ENCODE results near the gene AZIN2. TPM values are rescaled to one million over a fixed set of nuclear protein-coding genes. Genes with fewer than 3 reads are reported as not detected.
A peak's percentile ranks its signal among the peaks of the same experiment; 100 is the strongest.

Gene AZIN2
- total and polyA plus RNA-seq, 9 of the 15 experiments (the other 6 are each of a cell fraction or from before 2014, with no cell fraction given): 0.06 to 0.91 (median 0.42) TPM; not detected in 2

- TF ChIP-seq, protein P1, sequence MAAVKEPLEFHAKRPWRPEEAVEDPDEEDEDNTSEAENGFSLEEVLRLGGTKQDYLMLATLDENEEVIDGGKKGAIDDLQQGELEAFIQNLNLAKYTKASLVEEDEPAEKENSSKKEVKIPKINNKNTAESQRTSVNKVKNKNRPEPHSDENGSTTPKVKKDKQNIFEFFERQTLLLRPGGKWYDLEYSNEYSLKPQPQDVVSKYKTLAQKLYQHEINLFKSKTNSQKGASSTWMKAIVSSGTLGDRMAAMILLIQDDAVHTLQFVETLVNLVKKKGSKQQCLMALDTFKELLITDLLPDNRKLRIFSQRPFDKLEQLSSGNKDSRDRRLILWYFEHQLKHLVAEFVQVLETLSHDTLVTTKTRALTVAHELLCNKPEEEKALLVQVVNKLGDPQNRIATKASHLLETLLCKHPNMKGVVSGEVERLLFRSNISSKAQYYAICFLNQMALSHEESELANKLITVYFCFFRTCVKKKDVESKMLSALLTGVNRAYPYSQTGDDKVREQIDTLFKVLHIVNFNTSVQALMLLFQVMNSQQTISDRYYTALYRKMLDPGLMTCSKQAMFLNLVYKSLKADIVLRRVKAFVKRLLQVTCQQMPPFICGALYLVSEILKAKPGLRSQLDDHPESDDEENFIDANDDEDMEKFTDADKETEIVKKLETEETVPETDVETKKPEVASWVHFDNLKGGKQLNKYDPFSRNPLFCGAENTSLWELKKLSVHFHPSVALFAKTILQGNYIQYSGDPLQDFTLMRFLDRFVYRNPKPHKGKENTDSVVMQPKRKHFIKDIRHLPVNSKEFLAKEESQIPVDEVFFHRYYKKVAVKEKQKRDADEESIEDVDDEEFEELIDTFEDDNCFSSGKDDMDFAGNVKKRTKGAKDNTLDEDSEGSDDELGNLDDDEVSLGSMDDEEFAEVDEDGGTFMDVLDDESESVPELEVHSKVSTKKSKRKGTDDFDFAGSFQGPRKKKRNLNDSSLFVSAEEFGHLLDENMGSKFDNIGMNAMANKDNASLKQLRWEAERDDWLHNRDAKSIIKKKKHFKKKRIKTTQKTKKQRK (IDR thresholded peaks at IDR 0.05; ENCODE audit: borderline replicate concordance, low read depth, low read length): no peak
- TF ChIP-seq PHB2 (IDR thresholded peaks at IDR 0.05; ENCODE audit: low read depth) (no peak), ATF1 (CRISPR knock-in tag; IDR thresholded peaks at IDR 0.05) (no peak), ATF1 (tag; IDR thresholded peaks at IDR 0.05) (peak; percentile 89), ARHGAP35 (IDR thresholded peaks at IDR 0.05; ENCODE audit: partially characterized antibody) (no peak), GABPB1 (CRISPR knock-in tag; IDR thresholded peaks at IDR 0.05) (peak; percentile 86), TEAD4 (IDR thresholded peaks at IDR 0.05; ENCODE audit: low read length) (peak; percentile 50; the same call in 1 of the 2 replicates), TEAD4 (CRISPR knock-in tag; IDR thresholded peaks at IDR 0.05; ENCODE audit: borderline replicate concordance) (no peak), DPF2 (IDR thresholded peaks at IDR 0.05) (no peak; the same call in 1 of the 2 replicates), C11orf30 (IDR thresholded peaks at IDR 0.05; ENCODE audit: low read depth) (peak; percentile 76), TAF9B (IDR thresholded peaks at IDR 0.05; ENCODE audit: partially characterized antibody) (peak; percentile 66), JUND (IDR thresholded peaks at IDR 0.05; ENCODE audit: borderline replicate concordance, low read depth, low read length) (peak; percentile 80), JUND (tag; IDR thresholded peaks at IDR 0.05; ENCODE audit: borderline replicate concordance, low read depth, low read length) (no peak; the same call in 2 of the 3 replicates)
- TF ChIP-seq, protein P2, sequence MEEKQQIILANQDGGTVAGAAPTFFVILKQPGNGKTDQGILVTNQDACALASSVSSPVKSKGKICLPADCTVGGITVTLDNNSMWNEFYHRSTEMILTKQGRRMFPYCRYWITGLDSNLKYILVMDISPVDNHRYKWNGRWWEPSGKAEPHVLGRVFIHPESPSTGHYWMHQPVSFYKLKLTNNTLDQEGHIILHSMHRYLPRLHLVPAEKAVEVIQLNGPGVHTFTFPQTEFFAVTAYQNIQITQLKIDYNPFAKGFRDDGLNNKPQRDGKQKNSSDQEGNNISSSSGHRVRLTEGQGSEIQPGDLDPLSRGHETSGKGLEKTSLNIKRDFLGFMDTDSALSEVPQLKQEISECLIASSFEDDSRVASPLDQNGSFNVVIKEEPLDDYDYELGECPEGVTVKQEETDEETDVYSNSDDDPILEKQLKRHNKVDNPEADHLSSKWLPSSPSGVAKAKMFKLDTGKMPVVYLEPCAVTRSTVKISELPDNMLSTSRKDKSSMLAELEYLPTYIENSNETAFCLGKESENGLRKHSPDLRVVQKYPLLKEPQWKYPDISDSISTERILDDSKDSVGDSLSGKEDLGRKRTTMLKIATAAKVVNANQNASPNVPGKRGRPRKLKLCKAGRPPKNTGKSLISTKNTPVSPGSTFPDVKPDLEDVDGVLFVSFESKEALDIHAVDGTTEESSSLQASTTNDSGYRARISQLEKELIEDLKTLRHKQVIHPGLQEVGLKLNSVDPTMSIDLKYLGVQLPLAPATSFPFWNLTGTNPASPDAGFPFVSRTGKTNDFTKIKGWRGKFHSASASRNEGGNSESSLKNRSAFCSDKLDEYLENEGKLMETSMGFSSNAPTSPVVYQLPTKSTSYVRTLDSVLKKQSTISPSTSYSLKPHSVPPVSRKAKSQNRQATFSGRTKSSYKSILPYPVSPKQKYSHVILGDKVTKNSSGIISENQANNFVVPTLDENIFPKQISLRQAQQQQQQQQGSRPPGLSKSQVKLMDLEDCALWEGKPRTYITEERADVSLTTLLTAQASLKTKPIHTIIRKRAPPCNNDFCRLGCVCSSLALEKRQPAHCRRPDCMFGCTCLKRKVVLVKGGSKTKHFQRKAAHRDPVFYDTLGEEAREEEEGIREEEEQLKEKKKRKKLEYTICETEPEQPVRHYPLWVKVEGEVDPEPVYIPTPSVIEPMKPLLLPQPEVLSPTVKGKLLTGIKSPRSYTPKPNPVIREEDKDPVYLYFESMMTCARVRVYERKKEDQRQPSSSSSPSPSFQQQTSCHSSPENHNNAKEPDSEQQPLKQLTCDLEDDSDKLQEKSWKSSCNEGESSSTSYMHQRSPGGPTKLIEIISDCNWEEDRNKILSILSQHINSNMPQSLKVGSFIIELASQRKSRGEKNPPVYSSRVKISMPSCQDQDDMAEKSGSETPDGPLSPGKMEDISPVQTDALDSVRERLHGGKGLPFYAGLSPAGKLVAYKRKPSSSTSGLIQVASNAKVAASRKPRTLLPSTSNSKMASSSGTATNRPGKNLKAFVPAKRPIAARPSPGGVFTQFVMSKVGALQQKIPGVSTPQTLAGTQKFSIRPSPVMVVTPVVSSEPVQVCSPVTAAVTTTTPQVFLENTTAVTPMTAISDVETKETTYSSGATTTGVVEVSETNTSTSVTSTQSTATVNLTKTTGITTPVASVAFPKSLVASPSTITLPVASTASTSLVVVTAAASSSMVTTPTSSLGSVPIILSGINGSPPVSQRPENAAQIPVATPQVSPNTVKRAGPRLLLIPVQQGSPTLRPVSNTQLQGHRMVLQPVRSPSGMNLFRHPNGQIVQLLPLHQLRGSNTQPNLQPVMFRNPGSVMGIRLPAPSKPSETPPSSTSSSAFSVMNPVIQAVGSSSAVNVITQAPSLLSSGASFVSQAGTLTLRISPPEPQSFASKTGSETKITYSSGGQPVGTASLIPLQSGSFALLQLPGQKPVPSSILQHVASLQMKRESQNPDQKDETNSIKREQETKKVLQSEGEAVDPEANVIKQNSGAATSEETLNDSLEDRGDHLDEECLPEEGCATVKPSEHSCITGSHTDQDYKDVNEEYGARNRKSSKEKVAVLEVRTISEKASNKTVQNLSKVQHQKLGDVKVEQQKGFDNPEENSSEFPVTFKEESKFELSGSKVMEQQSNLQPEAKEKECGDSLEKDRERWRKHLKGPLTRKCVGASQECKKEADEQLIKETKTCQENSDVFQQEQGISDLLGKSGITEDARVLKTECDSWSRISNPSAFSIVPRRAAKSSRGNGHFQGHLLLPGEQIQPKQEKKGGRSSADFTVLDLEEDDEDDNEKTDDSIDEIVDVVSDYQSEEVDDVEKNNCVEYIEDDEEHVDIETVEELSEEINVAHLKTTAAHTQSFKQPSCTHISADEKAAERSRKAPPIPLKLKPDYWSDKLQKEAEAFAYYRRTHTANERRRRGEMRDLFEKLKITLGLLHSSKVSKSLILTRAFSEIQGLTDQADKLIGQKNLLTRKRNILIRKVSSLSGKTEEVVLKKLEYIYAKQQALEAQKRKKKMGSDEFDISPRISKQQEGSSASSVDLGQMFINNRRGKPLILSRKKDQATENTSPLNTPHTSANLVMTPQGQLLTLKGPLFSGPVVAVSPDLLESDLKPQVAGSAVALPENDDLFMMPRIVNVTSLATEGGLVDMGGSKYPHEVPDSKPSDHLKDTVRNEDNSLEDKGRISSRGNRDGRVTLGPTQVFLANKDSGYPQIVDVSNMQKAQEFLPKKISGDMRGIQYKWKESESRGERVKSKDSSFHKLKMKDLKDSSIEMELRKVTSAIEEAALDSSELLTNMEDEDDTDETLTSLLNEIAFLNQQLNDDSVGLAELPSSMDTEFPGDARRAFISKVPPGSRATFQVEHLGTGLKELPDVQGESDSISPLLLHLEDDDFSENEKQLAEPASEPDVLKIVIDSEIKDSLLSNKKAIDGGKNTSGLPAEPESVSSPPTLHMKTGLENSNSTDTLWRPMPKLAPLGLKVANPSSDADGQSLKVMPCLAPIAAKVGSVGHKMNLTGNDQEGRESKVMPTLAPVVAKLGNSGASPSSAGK (IDR thresholded peaks at IDR 0.05): peak; percentile 45
Measured at GRCh38 chr1:33127001-33127823, 46.3 kb downstream of the AZIN2 start (continued).

All from K562 (cell line).